K562 (cell line): ENCODE measurements around the gene CACNA1I. TPM values are rescaled to one million over a fixed set of nuclear protein-coding genes. Genes with fewer than 3 reads are reported as not detected.

Experiments
- CHD1 ChIP-seq: fragments of 200-600 bp; sonication (generic); IDR thresholded peaks from one replicate; pipeline ENCODE4 v1.6.1; 2012; ENCODE audit warnings: mild to moderate bottlenecking, moderate library complexity, low read length, inconsistent platforms
- ELF4 ChIP-seq: fragments of 450-650 bp; formaldehyde crosslinking; IDR thresholded peaks from 2 replicates; pipeline ENCODE4 v1.4.0; 2022; ENCODE audit warnings: missing genetic modification characterization
- GABPB2 ChIP-seq: fragments of 250-450 bp; sonication (Bioruptor Pico); conservative IDR thresholded peaks from 2 replicates; pipeline ENCODE4 v1.5.1; 2021; ENCODE audit warnings: mild to moderate bottlenecking
- KAT8 ChIP-seq: fragments of 450-650 bp; IDR thresholded peaks from 2 replicates; pipeline ENCODE4 v1.6.1; 2016; ENCODE audit warnings: low read depth, mild to moderate bottlenecking
- MAFF ChIP-seq: IDR thresholded peaks from 2 replicates; pipeline ENCODE4 v1.6.1; 2012; ENCODE audit warnings: low read length, improper control_type of control experiment
- MYNN ChIP-seq, 2 experiments: sonication (generic); formaldehyde crosslinking in 1 of 2; IDR thresholded peaks; 2 replicates each; pipeline versions ENCODE4 v1.5.0 to v1.6.1; 2016 to 2020; ENCODE audit warnings: antibody characterized with exemption in 1 of 2, missing genetic modification reagents in 1 of 2
- NFATC3 ChIP-seq: fragments of 450-650 bp; IDR thresholded peaks from 2 replicates; pipeline ENCODE4 v1.6.1; 2017; ENCODE audit warnings: mild to moderate bottlenecking
- NR0B1 ChIP-seq: fragments of 450-650 bp; IDR thresholded peaks from one replicate; pipeline ENCODE4 v1.6.1; 2018; ENCODE audit warnings: mild to moderate bottlenecking, moderate library complexity; ENCODE audit not compliant: partially characterized antibody
- RFX7 ChIP-seq: fragments of 250-450 bp; sonication (Bioruptor Pico); IDR thresholded peaks from 2 replicates; pipeline ENCODE4 v1.5.1; 2021; ENCODE audit warnings: mild to moderate bottlenecking
- STAT5B ChIP-seq: fragments of 250-450 bp; sonication (Bioruptor Pico); IDR thresholded peaks from 2 replicates; pipeline ENCODE4 v1.8.0; 2021; ENCODE audit warnings: mild to moderate bottlenecking, inconsistent platforms
- TAL1 ChIP-seq: fragments of 450-650 bp; IDR thresholded peaks from 2 replicates; pipeline ENCODE4 v1.6.1; 2016; ENCODE audit warnings: mild to moderate bottlenecking
- TSHZ1 ChIP-seq: fragments of 250-450 bp; sonication (Bioruptor Pico); IDR thresholded peaks from 2 replicates; pipeline ENCODE4 v1.4.0; 2020; ENCODE audit warnings: mild to moderate bottlenecking, moderate library complexity
- ZNF184 ChIP-seq: sonication (generic); formaldehyde crosslinking; IDR thresholded peaks from 2 replicates; pipeline ENCODE4 v1.5.0; 2020; ENCODE audit warnings: missing genetic modification reagents
- ZNF717 ChIP-seq: fragments of 250-450 bp; sonication (Bioruptor Pico); IDR thresholded peaks from 2 replicates; pipeline ENCODE4 v1.5.0; 2021
- ZNF778 ChIP-seq: fragments of 450-650 bp; formaldehyde crosslinking; IDR thresholded peaks from 2 replicates; pipeline ENCODE4 v1.4.0; 2020; ENCODE audit warnings: mild to moderate bottlenecking, moderate library complexity
- polyA plus RNA-seq, 8 experiments: library from polyadenylated mRNA; depleted of rRNA in 4 of 8; stranded (reverse) in 5 of 8; unstranded in 3 of 8; fragments of >200 nt; fragmentation: Nextera tagmentation in 2 of 8; fragmentation: Illumina TruSeq in 1 of 8; extraction: Ambion mirVana in 2 of 8; extraction: Trizol in 1 of 8; gene quantifications; 2 replicates each; pipeline versions ENCODE4 v1.2.1 to v1.2.3, GENCODE V29; 2011 to 2014; ENCODE audit warnings: inconsistent platforms in 1 of 8, missing spikeins in 1 of 8
- total RNA-seq, 7 experiments: library from RNA; depleted of rRNA in 6 of 7; stranded (reverse); fragments of >200 nt in 6 of 7; fragmentation: Illumina TruSeq in 2 of 7; extraction: Trizol in 2 of 7; gene quantifications; 2 replicates each; pipeline versions ENCODE4 v1.2.1 to v1.2.3, GENCODE V29; 2011 to 2021; ENCODE audit warnings: low replicate concordance in 1 of 7

Gene CACNA1I
- total and polyA plus RNA-seq, 9 of the 15 experiments (the other 6 are each of a cell fraction or from before 2014, with no cell fraction given), result 0.01 to 0.79 (median 0.32) TPM; not detected in 1

GRCh38 chr22:39532215-39533073 is 38.1 kb upstream of the CACNA1I start, which contains the start of gene RPS19BP1 (continued):
- TF ChIP-seq CHD1 (peak; percentile 63), ZNF778 (CRISPR knock-in tag) (no peak), ELF4 (CRISPR knock-in tag) (peak; percentile 49; the same call in 1 of the 2 replicates), RFX7 (CRISPR knock-in tag) (no peak), ZNF717 (CRISPR knock-in tag) (no peak), MAFF (no peak), NR0B1 (no peak), KAT8 (no peak), ZNF184 (CRISPR knock-in tag) (no peak), GABPB2 (CRISPR knock-in tag) (no peak), TAL1 (no peak), STAT5B (CRISPR knock-in tag) (no peak), TSHZ1 (CRISPR knock-in tag) (no peak), NFATC3 (no peak), MYNN (IDR thresholded peaks at IDR 0.05) (no peak), MYNN (CRISPR knock-in tag; IDR thresholded peaks at IDR 0.05) (no peak)
